GM23338 (cell line): ENCODE results near the gene TSC22D2. TPM values are rescaled to one million over a fixed set of nuclear protein-coding genes. Genes with fewer than 3 reads are reported as not detected.
"Not testable (repeated sequence)": the region's sequence is repeated elsewhere in the genome, so short reads cannot be mapped to it uniquely, and the experiment has no call there.

Source experiments
- ATAC-seq: fragments of 200-7000 bp; cut with Tn5 transposase; 3 replicates; pipeline ENCODE4 v1.9.1; 2020
- DNase-seq: peaks from one replicate; pipeline ENCODE4 v3.0.0-alpha.2; 2015; ENCODE audit warnings: low spot score
- H2AFZ ChIP-seq: fragments of 200-600 bp; sonication (generic); 2 replicates; pipeline ENCODE4 v1.8.0; 2016; ENCODE audit warnings: antibody characterized with exemption, mild to moderate bottlenecking, moderate library complexity
- H3F3A ChIP-seq: fragments of 200-600 bp; sonication (generic); replicated peaks from 2 replicates; pipeline ENCODE4 v1.8.0; 2017; ENCODE audit warnings: antibody characterized with exemption, mixed run types, low read depth
- H3K27ac ChIP-seq: fragments of 200-600 bp; sonication (generic); 2 replicates; pipeline ENCODE4 v1.6.1; 2016; ENCODE audit warnings: low read depth
- H3K27me3 ChIP-seq: fragments of 200-600 bp; sonication (generic); 2 replicates; pipeline ENCODE4 v1.8.0; 2016; ENCODE audit warnings: mild to moderate bottlenecking, mixed run types, moderate library complexity; ENCODE audit not compliant: insufficient read depth
- H3K36me3 ChIP-seq: fragments of 200-600 bp; sonication (generic); 2 replicates; pipeline ENCODE4 v1.8.0; 2016; ENCODE audit warnings: mild to moderate bottlenecking; ENCODE audit not compliant: insufficient read depth
- H3K4me1 ChIP-seq: fragments of 200-600 bp; sonication (generic); 2 replicates; pipeline ENCODE4 v1.8.0; 2016; ENCODE audit warnings: mild to moderate bottlenecking, moderate library complexity; ENCODE audit not compliant: insufficient read depth
- H3K4me2 ChIP-seq: fragments of 200-600 bp; sonication (generic); 2 replicates; pipeline ENCODE4 v1.7.1; 2017; ENCODE audit warnings: mixed run types
- H3K4me3 ChIP-seq: fragments of 200-600 bp; sonication (generic); 2 replicates; pipeline ENCODE4 v1.6.1; 2016; ENCODE audit warnings: mixed run types
- H3K79me2 ChIP-seq: fragments of 200-600 bp; sonication (generic); replicated peaks from 2 replicates; pipeline ENCODE4 v1.8.0; 2017; ENCODE audit warnings: mild to moderate bottlenecking; ENCODE audit not compliant: insufficient read depth
- H3K9me2 ChIP-seq: fragments of 200-600 bp; sonication (generic); 2 replicates; pipeline ENCODE4 v1.8.0; 2017; ENCODE audit not compliant: insufficient read depth
- H4K20me1 ChIP-seq: fragments of 200-600 bp; sonication (generic); replicated peaks from 2 replicates; pipeline ENCODE4 v1.8.0; 2017; ENCODE audit warnings: mild to moderate bottlenecking; ENCODE audit not compliant: insufficient read depth
- H3K27ac Mint-ChIP-seq: 2 replicates; pipeline ENCODE4 v1.8.0; 2020; ENCODE audit warnings: inconsistent platforms, mild to moderate bottlenecking, moderate library complexity, mixed read lengths
- H3K27me3 Mint-ChIP-seq: 3 replicates; pipeline ENCODE4 v1.8.0; 2022; ENCODE audit warnings: low read depth, mild to moderate bottlenecking, moderate library complexity, mixed read lengths, inconsistent platforms; ENCODE audit not compliant: insufficient read depth, poor library complexity
- H3K36me3 Mint-ChIP-seq: 3 replicates; pipeline ENCODE4 v1.8.0; 2021; ENCODE audit warnings: low read depth, mild to moderate bottlenecking, inconsistent platforms, moderate library complexity, mixed read lengths
- H3K4me1 Mint-ChIP-seq: 3 replicates; pipeline ENCODE4 v1.8.0; 2020; ENCODE audit warnings: mild to moderate bottlenecking, inconsistent platforms, mixed read lengths
- H3K4me3 Mint-ChIP-seq: 3 replicates; pipeline ENCODE4 v1.8.0; 2021; ENCODE audit warnings: moderate library complexity, mild to moderate bottlenecking, inconsistent platforms, mixed read lengths
- H3K9me3 Mint-ChIP-seq: 3 replicates; pipeline ENCODE4 v1.8.0; 2020; ENCODE audit warnings: moderate library complexity, mild to moderate bottlenecking, inconsistent platforms, mixed read lengths
- CTCF ChIP-seq, 2 experiments: fragments of 200-600 bp in 1 of 2; sonication (generic) in 1 of 2; conservative IDR thresholded peaks; 2 replicates each; pipeline versions ENCODE4 v1.5.1 to v1.6.1; 2016 to 2017; ENCODE audit warnings: antibody characterized with exemption in 2 of 2, low read depth in 2 of 2, mild to moderate bottlenecking in 2 of 2, moderate library complexity in 1 of 2
- ETS1 ChIP-seq: IDR thresholded peaks from 2 replicates; pipeline ENCODE4 v1.6.1; 2016; ENCODE audit warnings: antibody characterized with exemption
- EZH2 ChIP-seq: fragments of 200-600 bp; sonication (generic); IDR thresholded peaks from one replicate; pipeline ENCODE4 v1.8.0; 2017; ENCODE audit warnings: antibody characterized with exemption, mild to moderate bottlenecking, low read depth; ENCODE audit not compliant: unreplicated experiment
- REST ChIP-seq: IDR thresholded peaks from one replicate; pipeline ENCODE4 v1.6.1; 2018; ENCODE audit warnings: antibody characterized with exemption; ENCODE audit not compliant: unreplicated experiment
- STAT1 ChIP-seq: IDR thresholded peaks from one replicate; pipeline ENCODE4 v1.6.1; 2016; ENCODE audit warnings: antibody characterized with exemption; ENCODE audit not compliant: unreplicated experiment
- ZNF114 ChIP-seq: fragments of 250-450 bp; sonication (Bioruptor Pico); IDR thresholded peaks from 2 replicates; pipeline ENCODE4 v1.5.0; 2020; ENCODE audit warnings: mild to moderate bottlenecking, moderate library complexity
- ZNF331 ChIP-seq: fragments of 250-450 bp; sonication (Bioruptor Pico); IDR thresholded peaks from 2 replicates; pipeline ENCODE4 v1.5.0; 2020; ENCODE audit warnings: low read depth, mild to moderate bottlenecking, moderate library complexity
- polyA plus RNA-seq: library from polyadenylated mRNA; unstranded; fragments of >200 nt; fragmentation: Nextera tagmentation; extraction: Ambion mirVana; gene quantifications from 2 replicates; pipeline ENCODE4 v1.2.1, GENCODE V29; 2016
- total RNA-seq: library from RNA; depleted of rRNA; stranded (reverse); fragments of >200 nt; shearing (Covaris generic); gene quantifications from 2 replicates; pipeline ENCODE4 v1.2.3, GENCODE V29; 2014

The TSC22D2 gene
- total and polyA plus RNA-seq, 2 experiments from 2014 or later, result 18.6 to 34.2 TPM

- TF ChIP-seq ETS1 (no peak), EZH2 (no peak), CTCF (conservative IDR thresholded peaks at IDR 0.05; ENCODE audit: low read depth in 2 of 2) (no peak), STAT1 (no peak), ZNF331 (CRISPR knock-in tag) (no peak)
Observed at GRCh38 chr3:150469931-150470740, 62.0 kb downstream of the TSC22D2 start (continued).

GRCh38 chr3:150472421-150472820 lies 64.3 kb downstream of the TSC22D2 start:
- peaks cover 2% of the 10 kb centered on the region; the same call in 1 of the 3 replicates for H3K36me3 Mint-ChIP-seq
- H3K27ac Mint-ChIP-seq, result no peak overlapping the region; the same call in 1 of the 2 replicates
- peaks cover under 1% of the 10 kb centered on the region for H3K27me3 Mint-ChIP-seq
- no peaks in the 10 kb centered on the region for H3K9me2 ChIP-seq
- H4K20me1 ChIP-seq, result no peaks in the 10 kb centered on the region
- H3K4me2 ChIP-seq, result no peak overlapping the region
- TF ChIP-seq REST, result no peak
- TF ChIP-seq ZNF114 (CRISPR knock-in tag), result no peak
- ATAC-seq (peak; percentile 38; the same call in 2 of the 3 replicates), DNase-seq (peak; percentile 45)
- H3K27ac ChIP-seq, result no peak overlapping the region
- H3K4me3 ChIP-seq, result no peak overlapping the region
- H3K79me2 ChIP-seq, result no peaks in the 10 kb centered on the region
- peaks cover 16% of the 10 kb centered on the region for H3K4me1 Mint-ChIP-seq
- H3K27me3 ChIP-seq, result no peaks in the 10 kb centered on the region
- H3K9me3 Mint-ChIP-seq, result peaks cover 2% of the 10 kb centered on the region; the same call in 1 of the 3 replicates
- H3K4me3 Mint-ChIP-seq, result no peak overlapping the region
- peaks cover 10% of the 10 kb centered on the region; the same call in 1 of the 2 replicates for H3K4me1 ChIP-seq
- H3F3A ChIP-seq, result no peaks in the 10 kb centered on the region
- H3K36me3 ChIP-seq, result no peaks in the 10 kb centered on the region
- no peak overlapping the region for H2AFZ ChIP-seq

- H3K79me2 ChIP-seq, H3K9me3 Mint-ChIP-seq, ATAC-seq, H3K9me2 ChIP-seq, H4K20me1 ChIP-seq, H2AFZ ChIP-seq, H3K4me1 ChIP-seq, DNase-seq, H3K27ac ChIP-seq, H3K4me3 ChIP-seq, H3K36me3 Mint-ChIP-seq, H3K27me3 ChIP-seq, H3K27me3 Mint-ChIP-seq, H3K36me3 ChIP-seq, H3K4me3 Mint-ChIP-seq, H3K4me2 ChIP-seq, H3F3A ChIP-seq, H3K27ac Mint-ChIP-seq: not testable (repeated sequence)
- peaks cover 10% of the 10 kb centered on the region; the same call in 2 of the 3 replicates for H3K4me1 Mint-ChIP-seq
Observed at GRCh38 chr3:150473161-150473560, 65.1 kb downstream of the TSC22D2 start.
